Endothelial cell of umbilical vein (primary cell): ENCODE data around the gene MALAT1. TPM values are rescaled to one million over a fixed set of nuclear protein-coding genes. Genes with fewer than 3 reads are reported as not detected.

ENCODE experiments used
- BruUV-seq: library from RNA; stranded (reverse); fragments of 400-500 nt; replicated peaks from 2 replicates; lab custom pipeline; 2021; lab: Mats Ljungman, UMichigan
- CTCF ChIA-PET: fragments of 300-600, 350-600 bp; sonication (Branson Sonifier 250); formaldehyde crosslinking; loops from one replicate; lab custom pipeline; 2021; ENCODE audit warnings: antibody characterized with exemption, inconsistent platforms; lab: Charles Lee
- POLR2A ChIA-PET: fragments of 300-600, 350-600 bp; sonication (Branson Sonifier 250); formaldehyde crosslinking; loops from one replicate; lab custom pipeline; 2021; ENCODE audit warnings: antibody characterized with exemption, inconsistent platforms; lab: Charles Lee
- DNase-seq: peaks from one replicate; pipeline ENCODE4 v3.0.0-alpha.2; 2011; ENCODE audit warnings: low read depth, low spot score
- FAIRE-seq: peaks from 2 replicates; lab custom pipeline; 2011; peaks lifted over from hg19 to GRCh38; lab: Jason Lieb, UNC
- H2AFZ ChIP-seq: 2 replicates; pipeline ENCODE4 v1.6.0; 2012; ENCODE audit warnings: low read depth, low read length, control low read depth, inconsistent platforms
- H3K27ac ChIP-seq: 2 replicates; pipeline ENCODE4 v1.5.1; 2011; ENCODE audit warnings: low read depth, mild to moderate bottlenecking, control low read depth, low read length, moderate library complexity; ENCODE audit not compliant: insufficient read depth
- H3K27me3 ChIP-seq, 2 experiments: 2 replicates each; pipeline versions ENCODE4 v1.6.0 to v1.6.1; 2011; ENCODE audit warnings: low read length in 2 of 2, mixed read lengths in 1 of 2; ENCODE audit not compliant: control insufficient read depth in 2 of 2, insufficient read depth in 2 of 2
- H3K36me3 ChIP-seq, 2 experiments: 2 replicates in 1 of 2; 3 replicates in 1 of 2; pipeline ENCODE4 v1.5.1; 2011; ENCODE audit warnings: low read length in 2 of 2, mild to moderate bottlenecking in 1 of 2, moderate library complexity in 1 of 2; ENCODE audit not compliant: control insufficient read depth in 2 of 2, insufficient read depth in 2 of 2; ENCODE audit errors: extremely low read depth in 1 of 2
- H3K4me1 ChIP-seq: 3 replicates; pipeline ENCODE4 v1.5.1; 2011; ENCODE audit warnings: mild to moderate bottlenecking, low read length; ENCODE audit not compliant: control insufficient read depth, insufficient read depth; ENCODE audit errors: extremely low read depth
- H3K4me2 ChIP-seq: 2 replicates; pipeline ENCODE4 v1.6.1; 2011; ENCODE audit warnings: low read length, control low read depth, mixed read lengths; ENCODE audit not compliant: insufficient read depth
- H3K4me3 ChIP-seq, 3 experiments: fragments of 200-600 bp in 1 of 3; sonication (generic), shearing (Covaris generic) in 1 of 3; replicated peaks in 1 of 3; 2 replicates each; pipeline ENCODE4 v1.5.1; 2011 to 2016; ENCODE audit warnings: control low read depth in 3 of 3, low read length in 3 of 3, mild to moderate bottlenecking in 2 of 3, inconsistent platforms in 1 of 3, low read depth in 1 of 3, moderate library complexity in 1 of 3; ENCODE audit not compliant: insufficient read depth in 1 of 3
- H3K79me2 ChIP-seq: 2 replicates; pipeline ENCODE4 v1.6.0; 2012; ENCODE audit warnings: low read length, inconsistent platforms; ENCODE audit not compliant: control insufficient read depth, insufficient read depth
- H3K9ac ChIP-seq: replicated peaks from 2 replicates; pipeline ENCODE3; 2011; ENCODE audit warnings: low read length, control low read depth; ENCODE audit not compliant: insufficient read depth; ENCODE audit errors: extremely low read depth
- H3K9me1 ChIP-seq: replicated peaks from 3 replicates; pipeline ENCODE4 v1.6.0; 2011; ENCODE audit warnings: mild to moderate bottlenecking, low read length; ENCODE audit not compliant: control insufficient read depth, insufficient read depth; ENCODE audit errors: extremely low read depth
- H3K9me3 ChIP-seq: replicated peaks from 2 replicates; pipeline ENCODE4 v1.5.1; 2012; ENCODE audit warnings: low read length, inconsistent platforms; ENCODE audit not compliant: control insufficient read depth, insufficient read depth
- H4K20me1 ChIP-seq: replicated peaks from 2 replicates; pipeline ENCODE3; 2011; ENCODE audit warnings: mild to moderate bottlenecking, low read length; ENCODE audit not compliant: control insufficient read depth, insufficient read depth; ENCODE audit errors: extremely low read depth
- CTCF ChIP-seq, 2 donors: IDR thresholded peaks; 1 replicate in 1 of 2; 2 replicates in 1 of 2; pipeline ENCODE4 v1.5.1; 2011; ENCODE audit warnings: low read length in 2 of 2, mild to moderate bottlenecking in 2 of 2, moderate library complexity in 2 of 2, control low read depth in 1 of 2, inconsistent platforms in 1 of 2, low read depth in 1 of 2; ENCODE audit not compliant: insufficient read depth in 1 of 2; ENCODE audit errors: extremely low read depth in 1 of 2
- EZH2 ChIP-seq: IDR thresholded peaks from 2 replicates; pipeline ENCODE4 v1.6.1; 2012; ENCODE audit warnings: borderline replicate concordance, low read depth, mild to moderate bottlenecking, moderate library complexity, low read length, inconsistent platforms; ENCODE audit not compliant: severe bottlenecking
- FOS ChIP-seq: IDR thresholded peaks from 2 replicates; pipeline ENCODE4 v1.6.1; 2011; ENCODE audit warnings: mild to moderate bottlenecking, low read length, moderate library complexity, borderline replicate concordance; ENCODE audit not compliant: insufficient read depth
- GATA2 ChIP-seq: IDR thresholded peaks from 2 replicates; pipeline ENCODE4 v1.7.0; 2011; ENCODE audit warnings: low read depth, mild to moderate bottlenecking, moderate library complexity, mixed read lengths, low read length; ENCODE audit not compliant: insufficient read length, insufficient read depth
- JUN ChIP-seq: IDR thresholded peaks from 2 replicates; pipeline ENCODE4 v1.6.1; 2011; ENCODE audit warnings: borderline replicate concordance, low read depth; ENCODE audit not compliant: insufficient read length, insufficient read depth
- MAX ChIP-seq: IDR thresholded peaks from 2 replicates; pipeline ENCODE4 v1.6.1; 2011; ENCODE audit not compliant: insufficient read depth, insufficient read length
- MYC ChIP-seq: IDR thresholded peaks from one replicate; pipeline ENCODE4 v1.6.1; 2011; ENCODE audit warnings: mild to moderate bottlenecking, low read depth, low read length
- POLR2A ChIP-seq: IDR thresholded peaks from 2 replicates; pipeline ENCODE4 v1.6.1; 2012; ENCODE audit warnings: low read depth, mild to moderate bottlenecking, control low read depth, low read length
- POLR2AphosphoS5 ChIP-seq: IDR thresholded peaks from 2 replicates; pipeline ENCODE4 v1.6.1; 2012; ENCODE audit warnings: low read depth, mild to moderate bottlenecking, control low read depth, low read length, moderate library complexity; ENCODE audit not compliant: insufficient read depth
- dilution Hi-C: fragments of 300-500 bp; cut with MboI; formaldehyde crosslinking; loops from one replicate; pipeline ENCODE4 v1.15.0; 2019; ENCODE audit warnings: low sequenced_read_pairs; ENCODE audit not compliant: extremely low pct_ligation_motif_present
- intact Hi-C: fragments of 100-400 bp; cut with micrococcal nuclease; formaldehyde crosslinking; loops from one replicate; pipeline ENCODE4 v1.10.0; 2022
- polyA plus RNA-seq, 4 experiments: library from polyadenylated mRNA; depleted of rRNA in 3 of 4; stranded (reverse) in 3 of 4; unstranded in 1 of 4; fragments of >200 nt; gene quantifications; 2 replicates each; pipeline versions ENCODE4 v1.2.1 to v1.2.3, GENCODE V29; 2011 to 2012; ENCODE audit warnings: missing spikeins in 1 of 4
- total RNA-seq: library from RNA; stranded (reverse); gene quantifications from 2 replicates; pipeline ENCODE4 v1.2.3, GENCODE V29; 2021

Gene MALAT1
- total and polyA plus RNA-seq, 2 donors (not counting 3 experiments of a cell fraction or from before 2014, with no cell fraction given): 491 to 7,529 TPM

- Histone ChIP-seq H3K9ac (peak overlapping the region; percentile 95), H3K27ac (peak overlapping the region; percentile 95), H3K36me3 (peaks cover 2 to 7% of the 10 kb centered on the region in 2 experiments), H3K79me2 (peaks cover 53% of the 10 kb centered on the region), H3K4me3 (peak overlapping the region; percentile 0 to 91 (median 48)), H3K9me3 (no peaks in the 10 kb centered on the region), H3K9me1 (no peaks in the 10 kb centered on the region), H3K27me3 (no peaks in the 10 kb centered on the region), H3K4me1 (peaks cover 45% of the 10 kb centered on the region), H2AFZ (no peak overlapping the region), H4K20me1 (peaks cover 5% of the 10 kb centered on the region), H3K4me2 (peak overlapping the region; percentile 90)
- FAIRE-seq: peak; percentile 77
- dilution Hi-C loops: no loop called here
- ChIA-PET POLR2A (interaction anchor here (0.6 to 13.9 kb wide), 19 partner anchors 8 to 126 kb away, joined by 3 to 283 read pairs (median 9); partner anchors contain the start of gene NEAT1), CTCF (interaction anchor here (1.0 to 13.9 kb wide), 9 partner anchors 10 to 168 kb away, joined by 3 to 247 read pairs (median 4); partner anchors contain the start of gene SLC25A45)
- TF ChIP-seq GATA2 (no peak), MYC (peak; percentile 6), POLR2A (peak; percentile 98), MAX (peak; percentile 45), EZH2 (no peak), POLR2AphosphoS5 (peak; percentile 100), CTCF (IDR thresholded peaks at IDR 0.05; ENCODE audit: extremely low read depth in 1 of 2, insufficient read depth in 1 of 2, low read depth in 1 of 2, low read length in 2 of 2) (no peak), JUN (no peak), FOS (no peak)
- peak; percentile 99 for DNase-seq
- BruUV-seq: no TSS peak
- intact Hi-C loops: loop anchor here (1.0 to 5.0 kb wide), 4 partner anchors 10 to 40 kb away; no protein-coding TSS in a partner anchor
Measured at GRCh38 chr11:65497141-65498041, 1.5 kb upstream of the MALAT1 start.
